Measurements from ENCODE around the gene KRT74.

The KRT74 gene

GRCh38 chr12:52542785-52543318 is 30.8 kb downstream of the KRT74 start:
- Histone ChIP-seq H3K36me3 (ENCODE audit: insufficient read depth, low read length) (no peaks in the 10 kb centered on the region), H3K27me3 (ENCODE audit: insufficient read depth, low read length, poor library complexity) (no peaks in the 10 kb centered on the region), H3K9me3 (ENCODE audit: insufficient read depth, low read length, severe bottlenecking) (no peaks in the 10 kb centered on the region), H3K4me3 (ENCODE audit: low read depth in 1 of 2, low read length in 2 of 2) (no peak overlapping the region), H3K79me2 (ENCODE audit: insufficient read depth, low read length) (no peaks in the 10 kb centered on the region), H3K4me2 (ENCODE audit: insufficient read depth, low read length) (no peak overlapping the region), H4K20me1 (ENCODE audit: insufficient read depth, low read length) (no peaks in the 10 kb centered on the region), H3K4me1 (ENCODE audit: insufficient read depth, low read length) (no peaks in the 10 kb centered on the region), H3K9ac (ENCODE audit: low read depth, low read length) (no peak overlapping the region), H3K27ac (ENCODE audit: low read length) (no peak overlapping the region), H2AFZ (ENCODE audit: low read depth, low read length) (no peak overlapping the region)
- no peak for ATAC-seq (ENCODE audit: insufficient read depth, low read depth)
- no peak for TF ChIP-seq EZH2 (IDR thresholded peaks at IDR 0.05; ENCODE audit: borderline replicate concordance, low read depth, low read length, severe bottlenecking)
- TF ChIP-seq, protein P1, sequence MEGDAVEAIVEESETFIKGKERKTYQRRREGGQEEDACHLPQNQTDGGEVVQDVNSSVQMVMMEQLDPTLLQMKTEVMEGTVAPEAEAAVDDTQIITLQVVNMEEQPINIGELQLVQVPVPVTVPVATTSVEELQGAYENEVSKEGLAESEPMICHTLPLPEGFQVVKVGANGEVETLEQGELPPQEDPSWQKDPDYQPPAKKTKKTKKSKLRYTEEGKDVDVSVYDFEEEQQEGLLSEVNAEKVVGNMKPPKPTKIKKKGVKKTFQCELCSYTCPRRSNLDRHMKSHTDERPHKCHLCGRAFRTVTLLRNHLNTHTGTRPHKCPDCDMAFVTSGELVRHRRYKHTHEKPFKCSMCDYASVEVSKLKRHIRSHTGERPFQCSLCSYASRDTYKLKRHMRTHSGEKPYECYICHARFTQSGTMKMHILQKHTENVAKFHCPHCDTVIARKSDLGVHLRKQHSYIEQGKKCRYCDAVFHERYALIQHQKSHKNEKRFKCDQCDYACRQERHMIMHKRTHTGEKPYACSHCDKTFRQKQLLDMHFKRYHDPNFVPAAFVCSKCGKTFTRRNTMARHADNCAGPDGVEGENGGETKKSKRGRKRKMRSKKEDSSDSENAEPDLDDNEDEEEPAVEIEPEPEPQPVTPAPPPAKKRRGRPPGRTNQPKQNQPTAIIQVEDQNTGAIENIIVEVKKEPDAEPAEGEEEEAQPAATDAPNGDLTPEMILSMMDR (IDR thresholded peaks at IDR 0.05; ENCODE audit: borderline replicate concordance, extremely low read depth, low read length, poor library complexity, severe bottlenecking), result no peak
- no peak for DNase-seq

GRCh38 chr12:52542157-52542556 is 31.5 kb downstream of the KRT74 start:
- Histone ChIP-seq H4K20me1 (ENCODE audit: insufficient read depth, low read length) (no peaks in the 10 kb centered on the region), H3K9ac (ENCODE audit: low read depth, low read length) (no peak overlapping the region), H3K36me3 (ENCODE audit: insufficient read depth, low read length) (no peaks in the 10 kb centered on the region), H3K9me3 (ENCODE audit: insufficient read depth, low read length, severe bottlenecking) (no peaks in the 10 kb centered on the region), H3K27ac (ENCODE audit: low read length) (no peak overlapping the region), H2AFZ (ENCODE audit: low read depth, low read length) (no peak overlapping the region), H3K27me3 (ENCODE audit: insufficient read depth, low read length, poor library complexity) (no peaks in the 10 kb centered on the region), H3K4me3 (ENCODE audit: low read depth in 1 of 2, low read length in 2 of 2) (no peak overlapping the region), H3K4me2 (ENCODE audit: insufficient read depth, low read length) (no peak overlapping the region), H3K4me1 (ENCODE audit: insufficient read depth, low read length) (no peaks in the 10 kb centered on the region), H3K79me2 (ENCODE audit: insufficient read depth, low read length) (no peaks in the 10 kb centered on the region)
- DNase-seq, result no peak
- no peak for TF ChIP-seq EZH2 (IDR thresholded peaks at IDR 0.05; ENCODE audit: borderline replicate concordance, low read depth, low read length, severe bottlenecking)
- TF ChIP-seq, protein P1 (IDR thresholded peaks at IDR 0.05; ENCODE audit: borderline replicate concordance, extremely low read depth, low read length, poor library complexity, severe bottlenecking), result no peak
- no peak for ATAC-seq (ENCODE audit: insufficient read depth, low read depth)

DNA sequence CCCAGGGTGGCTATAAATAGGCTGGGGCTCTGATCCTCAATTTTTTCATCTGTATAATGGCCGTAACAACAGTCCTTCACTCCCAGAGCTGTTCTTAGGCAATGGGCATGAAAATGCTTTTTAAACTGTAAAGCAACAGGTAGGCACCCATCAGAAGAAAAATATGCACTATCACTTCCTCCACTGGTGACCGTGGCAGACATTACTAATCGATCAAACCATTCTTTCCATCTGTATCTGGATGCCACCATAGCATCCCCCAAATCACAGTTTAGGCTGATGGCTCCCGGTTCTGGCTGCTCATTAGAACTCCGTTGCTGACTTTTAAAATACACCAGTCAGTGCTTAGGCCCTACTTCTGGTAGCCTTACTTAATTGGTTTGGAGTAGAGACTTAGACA is 31.9 kb downstream of the KRT74 start:
- no peaks in the 10 kb centered on the region for H3K9me3 ChIP-seq (ENCODE audit: insufficient read depth, low read length, severe bottlenecking)
- no peaks in the 10 kb centered on the region for H3K36me3 ChIP-seq (ENCODE audit: insufficient read depth, low read length)
- H3K4me1 ChIP-seq (ENCODE audit: insufficient read depth, low read length), result no peaks in the 10 kb centered on the region
- H3K4me2 ChIP-seq (ENCODE audit: insufficient read depth, low read length), result no peak overlapping the region
- DNase-seq (no peak), ATAC-seq (ENCODE audit: insufficient read depth, low read depth) (no peak)
- no peaks in the 10 kb centered on the region for H3K27me3 ChIP-seq (ENCODE audit: insufficient read depth, low read length, poor library complexity)
- H3K27ac ChIP-seq (ENCODE audit: low read length), result no peak overlapping the region
- H2AFZ ChIP-seq (ENCODE audit: low read depth, low read length), result no peak overlapping the region
- TF ChIP-seq, protein P1 (IDR thresholded peaks at IDR 0.05; ENCODE audit: borderline replicate concordance, extremely low read depth, low read length, poor library complexity, severe bottlenecking), result no peak
- no peak for TF ChIP-seq EZH2 (IDR thresholded peaks at IDR 0.05; ENCODE audit: borderline replicate concordance, low read depth, low read length, severe bottlenecking)
- no peaks in the 10 kb centered on the region for H3K79me2 ChIP-seq (ENCODE audit: insufficient read depth, low read length)
- no peak overlapping the region for H3K4me3 ChIP-seq (ENCODE audit: low read depth in 1 of 2, low read length in 2 of 2)
- no peaks in the 10 kb centered on the region for H4K20me1 ChIP-seq (ENCODE audit: insufficient read depth, low read length)
- no peak overlapping the region for H3K9ac ChIP-seq (ENCODE audit: low read depth, low read length)

GRCh38 chr12:52540531-52540930 is 33.1 kb downstream of the KRT74 start:
- TF ChIP-seq EZH2 (IDR thresholded peaks at IDR 0.05; ENCODE audit: borderline replicate concordance, low read depth, low read length, severe bottlenecking), result no peak
- TF ChIP-seq, protein P1 (IDR thresholded peaks at IDR 0.05; ENCODE audit: borderline replicate concordance, extremely low read depth, low read length, poor library complexity, severe bottlenecking), result no peak
- Histone ChIP-seq H3K79me2 (ENCODE audit: insufficient read depth, low read length) (no peaks in the 10 kb centered on the region), H3K27me3 (ENCODE audit: insufficient read depth, low read length, poor library complexity) (no peaks in the 10 kb centered on the region), H3K4me1 (ENCODE audit: insufficient read depth, low read length) (no peaks in the 10 kb centered on the region), H4K20me1 (ENCODE audit: insufficient read depth, low read length) (no peaks in the 10 kb centered on the region), H3K36me3 (ENCODE audit: insufficient read depth, low read length) (no peaks in the 10 kb centered on the region), H2AFZ (ENCODE audit: low read depth, low read length) (no peak overlapping the region), H3K9ac (ENCODE audit: low read depth, low read length) (no peak overlapping the region), H3K4me2 (ENCODE audit: insufficient read depth, low read length) (no peak overlapping the region), H3K4me3 (ENCODE audit: low read depth in 1 of 2, low read length in 2 of 2) (no peak overlapping the region), H3K9me3 (ENCODE audit: insufficient read depth, low read length, severe bottlenecking) (no peaks in the 10 kb centered on the region), H3K27ac (ENCODE audit: low read length) (no peak overlapping the region)
- DNase-seq (no peak), ATAC-seq (ENCODE audit: insufficient read depth, low read depth) (no peak)
